GM18519 (cell line): Measurements from ENCODE around the gene GRIN2D.
"Not testable (repeated sequence)": the region's sequence is repeated elsewhere in the genome, so short reads cannot be mapped to it uniquely, and the experiment has no call there.

Source experiments
- ATAC-seq: cut with Tn5 transposase; IDR thresholded peaks from one replicate; pipeline ENCODE4 v1.9.1; 2021; ENCODE audit warnings: mild to moderate bottlenecking, moderate library complexity; ENCODE audit not compliant: unreplicated experiment, low FRiP score

GRIN2D gene

DNA sequence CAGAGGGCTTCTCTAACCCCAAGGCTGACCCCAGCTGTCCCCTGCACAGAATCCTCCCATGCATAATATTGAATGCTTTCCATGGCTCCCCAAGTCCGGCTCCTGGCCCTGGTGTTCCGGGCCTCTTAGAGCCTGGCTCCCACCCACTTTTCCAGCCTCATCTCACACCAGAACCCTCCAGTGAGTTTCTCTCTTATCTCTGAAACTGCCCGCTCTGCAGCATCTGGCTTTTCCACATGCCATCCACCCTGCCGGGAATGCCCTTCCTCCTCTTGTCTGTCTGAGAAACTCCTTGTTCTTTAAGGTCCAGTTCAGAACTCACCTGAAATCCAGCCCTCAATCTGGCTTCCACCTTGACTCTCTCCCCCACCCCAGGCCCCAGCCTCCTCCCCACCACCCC is 22.5 kb upstream of the GRIN2D start:
- no peak for ATAC-seq

DNA sequence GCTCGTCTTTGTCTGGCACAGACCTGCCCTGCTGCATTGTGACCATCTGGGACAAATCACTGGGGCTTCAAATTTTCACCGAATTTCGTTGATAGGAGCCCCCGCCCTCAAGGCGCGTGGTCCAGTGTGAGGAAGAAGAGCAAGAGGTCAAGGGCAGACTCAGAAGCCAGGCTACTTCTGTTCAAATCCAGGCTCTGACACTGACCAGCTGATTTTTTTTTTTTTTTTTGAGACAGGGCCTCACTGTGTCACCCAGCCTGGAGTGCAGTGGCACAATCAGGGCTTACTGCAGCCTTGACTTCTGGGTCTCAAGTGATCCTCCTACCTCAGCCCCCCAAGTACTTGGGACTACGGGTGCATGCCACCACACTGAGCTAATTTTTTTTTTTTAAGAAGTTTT is 22.1 kb upstream of the GRIN2D start:
- no peak for ATAC-seq

DNA sequence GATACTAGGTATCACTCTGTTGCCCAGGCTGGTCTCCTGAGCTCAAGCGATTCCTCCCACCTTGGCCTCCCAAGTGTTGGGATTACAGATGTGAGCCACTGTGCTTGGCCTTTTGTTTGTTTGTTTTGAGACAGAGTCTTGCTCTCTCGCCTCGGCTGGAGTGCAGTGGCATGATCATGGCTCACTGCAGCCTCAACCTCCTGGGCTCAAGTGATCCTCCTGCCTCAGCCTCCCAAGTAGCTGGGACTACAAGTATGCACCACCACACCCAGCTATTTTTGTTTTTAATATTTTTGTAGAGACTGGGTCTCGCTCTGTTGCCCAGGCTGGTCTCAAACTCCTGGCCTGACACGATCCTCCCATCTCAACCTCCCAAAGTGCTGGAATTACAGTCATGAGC is 21.7 kb upstream of the GRIN2D start:
- not testable (repeated sequence) for ATAC-seq

DNA sequence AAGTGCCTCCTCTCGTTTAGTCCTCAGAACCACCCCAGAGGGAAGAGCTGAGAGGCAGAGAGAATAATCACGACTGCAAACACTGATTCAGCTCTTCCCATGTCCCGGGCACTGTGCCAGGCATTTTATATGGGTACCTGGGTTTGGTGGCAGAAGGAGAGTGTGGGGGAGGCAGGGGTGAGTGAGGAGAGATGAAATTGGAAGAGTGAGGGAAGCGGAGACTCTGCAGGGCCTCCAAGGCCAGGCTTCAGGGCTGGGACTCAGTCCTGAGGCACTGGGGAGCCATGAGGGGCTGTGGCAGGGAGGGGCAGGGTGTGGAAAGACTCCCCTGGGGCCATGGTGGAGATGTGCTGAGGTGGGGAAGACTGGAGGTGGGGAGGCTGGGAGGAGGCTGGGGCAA is 20.6 kb upstream of the GRIN2D start:
- ATAC-seq: no peak

DNA sequence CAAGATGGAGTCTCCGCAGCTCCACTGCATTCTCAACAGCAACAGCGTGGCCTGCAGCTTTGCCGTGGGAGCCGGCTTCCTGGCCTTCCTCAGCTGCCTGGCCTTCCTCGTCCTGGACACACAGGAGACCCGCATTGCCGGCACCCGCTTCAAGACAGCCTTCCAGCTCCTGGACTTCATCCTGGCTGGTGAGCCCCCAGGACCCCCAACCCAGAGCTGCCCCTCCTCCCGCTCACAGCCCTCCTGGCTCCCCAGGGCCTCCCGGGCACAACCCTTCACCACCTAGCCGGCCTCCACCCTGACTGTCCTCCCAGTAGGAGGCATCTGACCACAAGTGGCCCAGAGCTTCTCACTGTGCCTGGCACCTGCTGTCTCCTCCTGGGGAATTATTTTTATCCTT is 19.9 kb upstream of the GRIN2D start:
- ATAC-seq: no peak

DNA sequence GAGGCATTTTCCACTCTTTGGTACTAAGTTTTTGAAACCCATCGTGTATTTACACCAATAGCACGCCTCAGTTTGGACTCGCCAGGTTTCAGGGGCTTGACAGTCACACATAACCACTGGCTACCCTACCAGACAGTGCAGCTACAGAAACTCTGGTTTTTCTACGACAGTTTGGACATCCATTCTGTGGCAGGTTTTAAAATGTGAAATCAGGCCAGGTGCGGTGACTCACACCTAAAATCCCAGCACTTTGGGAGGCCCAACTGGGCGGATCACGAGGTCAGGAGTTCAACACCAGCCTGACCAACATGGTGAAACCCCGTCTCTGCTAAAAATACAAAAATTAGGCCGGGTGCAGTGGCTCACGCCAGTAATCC is 15.3 kb upstream of the GRIN2D start:
- ATAC-seq: no peak

DNA sequence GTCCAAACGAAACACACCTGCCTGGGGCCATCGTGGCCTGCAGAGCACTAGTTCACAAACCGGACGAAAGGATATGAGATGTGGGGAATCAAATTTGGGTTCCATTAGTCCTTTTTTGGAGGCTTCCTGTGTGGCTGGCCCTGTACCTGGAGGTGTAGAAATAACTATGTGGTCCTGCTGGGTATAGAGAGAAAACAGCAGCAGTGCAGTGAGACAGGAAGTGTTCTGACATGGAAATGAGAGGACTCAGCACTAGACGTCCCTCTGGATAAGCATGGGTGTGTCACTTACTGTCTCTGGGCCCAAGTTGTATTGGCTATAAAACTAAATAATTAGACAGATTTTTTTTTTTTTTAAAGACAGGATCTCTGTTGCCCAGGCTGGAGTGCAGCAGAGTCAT is 14.4 kb upstream of the GRIN2D start:
- no peak for ATAC-seq

DNA sequence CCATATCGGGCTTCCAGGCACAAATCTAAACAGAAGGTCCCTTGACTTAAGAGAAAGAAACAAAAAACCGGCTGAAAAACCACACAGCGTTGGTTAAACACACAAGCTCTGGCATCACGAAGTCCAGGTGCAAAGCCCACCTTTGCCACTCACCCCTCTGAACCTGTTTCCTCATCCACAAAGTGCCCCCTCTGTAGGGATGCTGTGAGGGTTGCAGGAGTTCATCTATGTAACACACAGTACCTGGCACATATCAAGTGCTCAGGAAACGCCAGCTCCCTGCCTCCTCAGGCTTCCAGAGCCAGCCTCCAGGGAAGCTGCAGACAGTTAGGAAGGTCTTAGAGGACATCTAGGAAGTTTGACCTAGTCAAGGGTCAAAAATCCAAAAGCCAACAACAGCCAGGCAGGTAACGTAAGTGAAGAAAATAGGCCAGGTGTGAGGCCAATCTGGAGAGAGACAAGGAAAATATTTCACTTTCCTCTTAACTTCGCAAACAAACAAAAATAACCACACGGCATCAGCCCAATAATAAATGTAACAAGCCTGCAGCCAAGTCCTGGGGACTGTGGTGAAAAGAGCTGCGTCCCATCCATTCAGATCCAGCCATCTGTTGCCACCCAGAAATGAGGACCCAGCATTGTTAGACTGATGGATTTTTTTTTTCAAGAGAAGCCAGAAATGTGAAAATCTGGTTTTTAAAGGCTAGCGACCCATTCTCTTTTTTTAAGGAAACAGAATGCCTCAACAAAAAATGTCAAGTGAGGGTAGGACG is 12.1 kb upstream of the GRIN2D start:
- no peak for ATAC-seq

DNA sequence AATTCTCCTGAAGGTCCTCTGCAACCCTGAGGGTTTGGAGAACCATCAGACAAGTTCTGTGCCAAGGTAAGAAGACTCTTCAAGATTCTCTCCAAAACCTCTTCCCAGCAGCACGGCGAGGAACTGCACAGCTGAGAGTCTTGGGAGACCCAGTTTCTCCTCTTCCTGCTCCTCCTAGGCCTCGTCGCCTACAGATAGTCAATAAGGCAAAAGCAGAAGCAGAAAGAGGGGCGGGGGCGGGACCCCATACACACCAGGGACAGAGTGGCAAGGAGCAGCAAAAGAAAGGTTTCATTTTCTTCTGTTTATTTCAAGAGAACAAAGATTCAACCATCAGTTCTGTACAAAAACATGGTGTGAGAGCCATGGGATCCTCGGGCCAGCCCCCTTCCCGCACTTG is 11.2 kb upstream of the GRIN2D start:
- no peak for ATAC-seq

DNA sequence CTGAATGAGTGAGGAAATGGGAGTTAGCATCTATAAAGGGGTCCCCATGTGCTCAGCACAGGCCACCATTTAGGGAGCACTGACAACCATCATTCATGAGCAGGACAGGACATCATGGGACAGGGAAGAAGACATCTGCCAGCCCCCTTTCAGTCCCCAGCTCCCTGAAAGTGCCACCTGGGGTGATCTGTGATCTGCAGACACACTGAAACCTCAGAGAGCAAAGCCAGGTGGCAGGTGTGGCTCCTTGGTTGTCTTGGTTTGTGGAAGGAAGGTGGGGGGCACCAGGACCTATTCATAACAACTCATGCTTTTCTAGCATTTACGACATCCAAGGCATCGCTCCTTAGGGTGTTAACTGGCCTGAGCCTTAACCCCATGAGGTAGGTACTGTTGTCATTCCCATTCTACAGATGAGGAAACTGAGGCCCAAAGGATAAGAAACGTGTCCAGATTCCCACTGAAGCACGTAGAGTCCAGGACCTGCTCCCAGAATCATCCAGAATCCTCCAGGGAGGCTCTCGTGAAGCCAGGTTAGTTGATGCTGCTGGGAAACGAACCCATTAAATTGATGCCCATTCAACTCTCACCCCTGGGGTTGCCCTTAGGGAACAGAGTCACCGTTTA is 7.9 kb upstream of the GRIN2D start:
- ATAC-seq: no peak

DNA sequence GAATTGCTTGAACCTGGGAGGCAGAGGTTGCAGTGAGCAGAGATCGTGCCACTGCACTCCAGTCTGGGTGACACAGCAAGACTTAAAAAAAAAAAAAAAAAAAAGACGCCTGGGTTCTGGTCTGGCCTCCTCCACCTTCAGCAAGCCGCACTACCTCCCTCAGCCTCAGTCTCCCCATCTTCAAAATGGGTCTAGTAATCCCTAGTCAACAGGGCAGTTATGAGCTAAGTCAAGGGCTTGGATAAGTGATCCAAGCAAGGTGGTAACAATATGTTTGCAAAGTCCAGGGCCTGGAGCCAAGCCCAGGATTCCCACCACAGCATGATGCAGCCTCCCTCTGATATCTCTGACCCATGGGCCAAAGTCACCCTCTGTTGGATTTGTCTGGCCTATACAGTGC is 6.5 kb upstream of the GRIN2D start:
- no peak for ATAC-seq

DNA sequence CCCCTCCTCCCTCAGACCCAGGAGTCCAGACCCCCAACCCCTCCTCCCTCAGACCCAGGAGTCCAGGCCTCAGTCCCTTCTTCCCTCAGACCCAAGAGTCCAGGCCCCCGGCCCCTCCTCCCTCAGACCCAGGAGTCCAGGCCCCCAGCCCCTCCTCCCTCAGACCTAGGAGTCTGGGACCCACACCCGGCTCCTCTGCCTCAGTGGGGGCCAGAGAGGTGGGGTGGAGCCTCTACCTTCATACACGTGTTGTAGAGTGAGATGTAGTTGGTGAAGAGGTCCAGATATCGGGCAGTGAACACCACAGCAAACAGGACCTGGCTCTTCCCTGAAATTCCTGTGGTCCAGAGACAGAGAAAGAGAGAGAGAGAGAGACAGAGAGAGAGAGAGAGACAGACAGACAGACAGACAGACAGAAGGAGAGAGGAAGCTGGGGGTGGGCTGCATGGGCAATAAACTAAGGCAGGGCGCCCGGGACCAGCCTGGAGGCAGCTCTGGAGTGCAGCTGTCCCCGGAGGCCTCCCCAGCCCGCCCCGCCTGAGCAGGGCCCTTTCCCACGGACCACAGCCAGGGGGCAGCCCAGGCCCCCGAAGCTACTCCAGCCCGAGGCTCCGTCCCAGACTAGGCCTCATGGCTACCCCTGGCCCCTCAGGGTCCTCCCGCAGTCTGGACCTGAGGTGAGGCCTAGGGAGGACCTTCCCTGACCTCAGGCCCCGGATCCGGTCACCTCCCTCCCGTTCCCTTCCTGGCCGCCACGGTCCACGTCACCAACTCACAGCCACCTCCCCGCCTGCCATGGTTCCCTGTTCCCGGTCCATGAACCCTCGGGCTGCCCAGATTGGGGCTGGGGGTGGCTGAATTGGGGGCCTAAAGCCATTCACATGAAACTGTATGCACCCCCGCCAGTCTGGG is 3.0 kb upstream of the GRIN2D start:
- no peak for ATAC-seq

DNA sequence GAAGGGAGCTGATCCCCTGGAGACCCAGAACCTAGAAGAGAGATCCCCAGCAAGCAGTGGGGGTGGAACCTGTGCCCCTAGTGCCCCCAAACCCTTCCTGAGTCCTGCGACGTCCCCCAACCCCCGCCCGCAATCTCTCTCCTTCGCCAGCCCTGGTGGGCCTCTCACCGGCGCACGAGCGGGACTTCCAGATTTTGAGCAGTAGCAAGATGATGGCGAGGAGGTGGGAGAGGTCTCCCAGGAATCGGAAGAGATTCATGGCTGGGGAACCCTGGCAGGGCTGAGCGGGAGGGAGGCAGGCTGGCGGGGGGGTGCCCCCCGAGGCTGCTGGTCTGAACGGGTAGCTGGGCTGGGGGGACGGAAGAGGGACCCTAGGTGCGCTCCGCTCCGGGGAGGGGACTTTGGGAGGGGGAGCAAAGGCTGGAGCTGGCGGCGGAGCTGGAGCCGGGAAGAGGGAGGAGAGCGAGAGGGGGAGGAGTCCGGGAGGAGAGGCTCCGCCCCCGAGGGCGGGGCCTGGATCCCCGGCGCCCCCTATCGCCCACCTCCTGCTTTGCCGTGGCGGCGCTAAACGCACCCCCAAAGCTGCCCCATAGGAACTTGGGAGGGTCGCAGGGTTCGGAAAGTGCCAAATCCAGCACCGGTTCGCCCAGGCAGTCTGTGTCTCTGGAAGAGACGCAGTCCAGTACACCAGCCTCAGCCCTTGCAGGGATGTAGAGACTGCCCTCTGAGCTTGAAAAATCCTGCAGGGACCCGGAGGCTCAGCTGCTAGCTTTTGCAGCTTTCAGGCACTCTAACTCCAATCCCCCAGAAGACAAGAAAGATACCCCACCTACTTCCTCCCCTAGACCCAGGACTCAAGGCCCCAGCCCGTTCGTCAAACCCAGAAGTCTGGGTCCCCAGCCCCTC is 2.1 kb upstream of the GRIN2D start, which contains the start of gene KDELR1:
KDELR1 (minus strand) TSS at position 452 of the 906 bp plus-strand sequence; CDS start at position 259, 193 bp downstream.
- no peak for ATAC-seq

DNA sequence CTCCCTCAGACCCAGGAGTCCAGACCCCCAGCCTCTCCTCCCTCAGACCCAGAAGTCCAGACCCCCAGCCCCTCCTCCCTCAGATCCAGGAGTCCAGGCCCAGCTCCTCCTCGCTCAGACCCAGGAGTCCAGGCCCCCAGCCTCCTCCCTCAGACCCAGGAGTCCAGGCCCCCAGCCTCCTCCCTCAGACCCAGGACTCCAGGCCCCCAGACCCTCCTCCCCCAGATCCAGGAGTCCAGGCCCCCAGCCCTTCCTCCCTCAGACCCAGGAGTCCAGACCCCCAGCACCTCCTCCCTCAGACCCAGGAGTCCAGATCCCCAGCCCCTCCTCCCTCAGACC is 1.5 kb upstream of the GRIN2D start:
- not testable (repeated sequence) for ATAC-seq

DNA sequence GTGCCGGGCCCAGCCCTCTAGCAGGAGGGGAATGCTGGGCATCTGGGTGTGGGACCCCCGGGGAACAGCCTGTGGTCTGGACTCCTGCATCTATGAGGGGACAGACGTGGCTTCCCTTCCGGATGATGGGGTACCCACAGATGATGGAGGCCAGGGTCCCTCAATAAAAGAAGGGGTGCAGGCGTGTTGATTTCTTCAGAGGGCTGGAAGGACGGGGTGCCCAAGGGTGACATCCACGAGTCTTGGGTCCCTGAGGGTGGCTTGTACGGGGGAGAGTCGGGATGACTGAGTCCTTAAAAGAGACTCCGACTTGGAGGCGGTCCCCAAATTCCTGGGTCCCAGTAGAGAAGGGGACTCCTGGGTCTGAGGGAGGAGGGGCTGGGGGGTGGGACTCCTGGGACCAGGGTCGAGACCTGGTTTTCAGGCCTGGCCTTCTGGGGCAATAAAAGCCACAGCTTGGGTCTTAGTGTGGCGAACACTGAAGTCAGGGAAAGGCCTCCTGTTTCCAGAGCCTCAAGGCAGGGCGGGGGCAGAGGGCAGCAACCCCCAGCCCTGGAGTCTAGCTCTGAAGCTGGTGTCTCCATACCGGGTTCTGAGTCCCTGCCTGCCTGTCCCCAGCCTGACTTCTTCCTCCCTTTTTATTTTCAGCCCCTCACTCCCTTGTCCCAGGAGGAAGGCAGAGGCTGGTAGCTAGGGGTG is 459 bp upstream of the GRIN2D start:
- ATAC-seq: no peak

DNA sequence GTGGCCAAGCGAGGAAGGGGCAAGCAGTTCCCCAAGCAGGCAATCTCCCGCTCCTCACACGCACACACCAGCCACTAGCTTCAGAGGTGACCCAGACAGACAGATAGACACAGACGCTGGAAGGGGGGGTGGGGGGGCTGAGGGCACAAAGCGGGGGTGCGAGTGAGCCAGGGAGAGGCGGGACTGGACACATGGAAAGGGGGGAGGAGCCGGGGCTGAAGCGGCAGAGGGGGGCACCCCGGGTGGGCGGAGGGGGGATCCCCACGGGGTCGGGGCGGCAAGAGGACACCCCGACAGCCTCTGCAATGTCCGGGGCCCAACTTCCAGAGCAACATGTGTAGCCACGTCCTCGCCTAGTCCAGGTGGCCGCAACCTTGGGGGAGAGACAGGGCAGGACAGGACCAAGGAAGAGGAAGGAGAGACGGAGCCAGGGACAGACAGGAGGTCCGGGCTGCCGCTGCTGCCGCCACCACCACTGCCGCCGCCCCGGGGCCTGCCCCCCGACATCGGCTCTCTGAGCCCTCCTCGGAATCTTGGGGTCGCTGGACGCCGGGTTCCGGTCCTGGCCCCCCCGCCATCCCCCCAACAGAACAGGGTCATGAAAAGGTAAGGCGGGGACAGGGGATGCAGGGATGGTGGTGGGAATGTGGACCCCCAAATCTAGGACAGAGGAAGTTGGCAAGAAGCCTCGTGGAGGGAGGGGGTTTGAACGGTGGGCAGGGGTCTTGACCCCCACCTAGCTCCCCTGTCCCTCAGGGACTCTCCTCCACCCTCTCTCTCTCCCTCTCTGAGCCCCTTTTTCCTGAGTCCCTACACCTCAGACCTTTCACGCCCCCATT is 1.1 kb downstream of the GRIN2D start:
- ATAC-seq: no peak

DNA sequence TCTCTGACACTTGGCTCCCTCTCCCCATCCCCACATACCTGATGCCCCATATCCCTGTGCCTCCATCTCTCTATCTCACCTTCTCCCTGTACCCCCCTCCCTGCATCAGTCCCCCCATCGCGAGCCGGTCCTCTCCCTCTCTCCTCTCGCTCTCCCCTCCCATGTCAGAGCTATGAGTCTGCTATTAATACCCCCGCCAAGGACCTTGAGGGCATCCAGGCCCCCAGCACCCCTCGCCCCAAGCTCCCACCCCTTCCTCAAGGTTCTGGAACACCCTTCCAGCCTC is 1.6 kb downstream of the GRIN2D start:
- no peak for ATAC-seq

DNA sequence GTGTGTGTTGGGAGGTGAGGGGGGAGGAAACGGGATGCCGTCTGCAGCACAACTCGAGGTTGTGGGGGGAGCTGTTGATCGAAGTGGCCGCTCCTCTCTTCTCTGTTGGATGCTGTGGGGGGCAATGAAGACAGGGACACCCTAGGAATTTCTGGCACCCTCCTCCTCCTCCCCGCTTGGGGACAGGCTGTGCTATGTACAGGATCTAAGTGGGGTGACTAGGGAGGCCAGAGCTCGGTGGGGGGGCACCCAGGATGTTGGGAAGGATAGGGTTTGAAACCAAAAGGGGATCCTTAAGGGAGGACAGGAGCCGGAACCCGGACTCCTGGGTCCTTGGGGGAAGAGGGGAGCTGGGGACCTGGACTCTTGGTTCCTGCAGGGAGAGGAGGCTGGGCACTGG is 2.0 kb downstream of the GRIN2D start:
- no peak for ATAC-seq
